IPS-20b (cell line): ENCODE measurements around the gene GRID2IP.

Experiments
- H3K27ac ChIP-seq: one replicate; pipeline ENCODE4 v1.5.1; 2013; ENCODE audit warnings: low read length
- H3K27me3 ChIP-seq: 2 replicates; pipeline ENCODE4 v1.6.1; 2013; ENCODE audit warnings: mild to moderate bottlenecking, low read length, inconsistent platforms; ENCODE audit not compliant: insufficient read depth
- H3K36me3 ChIP-seq: 2 replicates; pipeline ENCODE4 v1.6.1; 2013; ENCODE audit warnings: low read depth, mild to moderate bottlenecking, inconsistent platforms, low read length, moderate library complexity; ENCODE audit not compliant: insufficient read depth
- H3K4me1 ChIP-seq: 2 replicates; pipeline ENCODE4 v1.6.1; 2013; ENCODE audit warnings: mild to moderate bottlenecking, control low read depth, inconsistent platforms, low read length, moderate library complexity; ENCODE audit not compliant: insufficient read depth
- H3K4me3 ChIP-seq: 2 replicates; pipeline ENCODE4 v1.5.1; 2013; ENCODE audit warnings: mild to moderate bottlenecking, low read length, inconsistent platforms
- H3K9ac ChIP-seq: 2 replicates; pipeline ENCODE4 v1.6.1; 2013; ENCODE audit warnings: low read depth, mild to moderate bottlenecking, inconsistent platforms, low read length, moderate library complexity
- H3K9me3 ChIP-seq: 2 replicates; pipeline ENCODE4 v1.6.1; 2013; ENCODE audit warnings: mild to moderate bottlenecking, low read depth, low read length, inconsistent platforms; ENCODE audit not compliant: insufficient read depth

The GRID2IP gene

DNA sequence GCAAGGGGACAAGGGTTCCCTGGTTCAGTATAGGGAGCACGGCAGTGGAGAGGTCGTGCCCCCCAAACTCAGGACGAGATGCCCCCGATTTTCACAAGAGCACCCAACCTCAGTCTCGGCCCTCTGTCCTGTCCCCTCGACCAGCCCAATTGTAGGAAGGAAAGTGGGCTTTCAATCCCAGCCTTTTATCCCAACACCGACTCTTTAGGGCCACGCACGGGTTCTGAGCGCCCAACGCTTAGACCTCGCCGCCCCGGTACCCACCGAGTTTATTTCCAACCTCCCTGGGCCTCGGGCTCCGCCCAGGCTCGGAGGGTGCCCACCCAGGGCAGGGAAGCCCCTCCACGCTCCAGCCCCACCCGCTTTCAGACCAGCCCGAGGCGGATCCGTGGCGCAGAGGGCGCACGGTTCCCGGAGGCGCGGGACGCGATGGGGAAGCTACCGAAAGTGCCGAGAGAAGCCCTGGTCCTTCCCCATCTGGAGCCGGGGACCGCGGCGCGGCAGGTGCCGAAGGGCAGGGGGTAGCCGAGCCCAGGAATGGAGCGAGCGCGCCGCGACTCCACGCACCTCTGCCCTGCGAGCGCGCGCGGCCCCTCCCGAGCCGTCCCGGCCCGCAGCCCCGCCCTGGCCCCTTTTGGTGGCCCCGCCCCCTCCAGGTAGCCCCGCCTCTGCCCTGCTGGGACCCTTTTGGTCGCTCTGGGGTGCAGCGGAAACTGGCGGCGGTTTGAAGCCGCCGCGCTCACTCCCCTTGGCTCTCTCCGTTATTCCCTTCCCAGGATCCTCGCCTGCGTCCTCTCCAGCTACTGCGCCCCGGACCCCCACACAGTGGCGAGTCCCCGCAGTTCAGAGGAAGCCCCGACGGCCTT is 20.4 kb downstream of the GRID2IP start:
- no peaks in the 10 kb centered on the region for H3K36me3 ChIP-seq
- H3K4me1 ChIP-seq: 0 out of 2 replicates have a peak, but pooled peaks cover 3% of the 10 kb centered on the region
- H3K27me3 ChIP-seq: peaks cover 95% of the 10 kb centered on the region
- H3K4me3 ChIP-seq: peak overlapping the region; percentile 85
- no peak overlapping the region for H3K27ac ChIP-seq
- no peaks in the 10 kb centered on the region for H3K9me3 ChIP-seq
- H3K9ac ChIP-seq: no peak overlapping the region; the same call in 1 of the 2 replicates

DNA sequence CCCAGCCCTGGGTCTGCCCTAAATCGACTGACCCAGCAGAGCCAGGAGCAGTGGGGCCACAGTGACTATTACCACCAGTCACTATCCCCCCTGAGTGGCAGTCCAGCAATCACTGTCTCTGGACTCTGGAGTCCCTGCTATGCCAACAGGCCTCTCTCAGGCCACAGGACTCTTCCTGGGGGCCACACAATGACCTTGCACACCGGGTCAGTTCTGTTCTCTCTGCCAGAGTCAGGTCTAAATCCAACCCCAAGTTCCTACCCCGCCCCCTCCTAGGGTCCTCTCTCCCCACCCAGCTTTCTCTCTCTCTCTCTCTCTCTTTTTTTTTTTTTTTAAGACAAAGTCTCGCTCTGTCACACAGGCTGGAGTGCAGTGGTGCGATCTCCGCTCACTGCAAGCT is 21.6 kb downstream of the GRID2IP start:
- H3K9ac ChIP-seq: no peak overlapping the region
- H3K27ac ChIP-seq: no peak overlapping the region
- H3K4me3 ChIP-seq: no peak overlapping the region
- H3K36me3 ChIP-seq: no peaks in the 10 kb centered on the region
- peaks cover 92% of the 10 kb centered on the region for H3K27me3 ChIP-seq
- no peaks in the 10 kb centered on the region for H3K9me3 ChIP-seq
- H3K4me1 ChIP-seq: 0 out of 2 replicates have a peak, but pooled peaks cover 3% of the 10 kb centered on the region

DNA sequence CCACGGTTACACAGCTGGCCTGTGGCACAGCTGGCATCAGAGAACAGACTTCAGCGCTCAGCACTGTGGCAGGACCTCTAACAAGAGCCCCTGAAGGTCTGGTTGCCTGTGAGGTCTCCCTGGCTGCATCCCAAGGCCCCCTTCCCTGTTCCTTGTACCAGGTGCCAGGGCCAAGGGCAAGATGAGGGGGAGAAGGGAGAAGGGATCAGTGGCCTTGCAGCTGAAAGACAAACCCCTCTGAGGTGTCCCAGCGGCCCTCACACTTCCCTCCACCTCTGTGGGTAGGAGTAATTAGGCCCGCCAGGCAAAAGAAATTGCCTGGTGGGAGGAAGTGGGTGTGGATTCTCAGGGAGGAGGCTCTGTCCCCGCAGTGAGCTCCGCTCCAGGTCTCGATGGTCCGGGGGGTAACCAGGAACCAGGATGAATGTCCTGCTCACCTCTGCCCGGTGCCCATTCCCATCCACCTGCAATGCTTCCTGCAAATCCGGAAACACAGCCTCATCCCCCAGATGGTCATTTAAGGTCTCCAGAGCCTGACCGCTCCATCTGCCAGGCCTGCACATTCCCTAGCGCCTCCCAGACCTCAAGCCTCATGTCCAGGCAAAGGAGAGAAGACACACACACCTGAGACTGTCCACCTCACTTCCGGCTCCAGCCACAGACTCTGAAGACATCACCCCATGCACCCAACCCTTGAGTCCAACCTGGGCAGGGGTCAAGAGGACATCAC is 22.7 kb downstream of the GRID2IP start:
- H3K27ac ChIP-seq: no peak overlapping the region
- H3K4me1 ChIP-seq: 0 out of 2 replicates have a peak, but pooled peaks cover 3% of the 10 kb centered on the region
- H3K4me3 ChIP-seq: no peak overlapping the region
- no peaks in the 10 kb centered on the region for H3K9me3 ChIP-seq
- H3K36me3 ChIP-seq: no peaks in the 10 kb centered on the region
- H3K27me3 ChIP-seq: peaks cover 83% of the 10 kb centered on the region
- no peak overlapping the region for H3K9ac ChIP-seq

DNA sequence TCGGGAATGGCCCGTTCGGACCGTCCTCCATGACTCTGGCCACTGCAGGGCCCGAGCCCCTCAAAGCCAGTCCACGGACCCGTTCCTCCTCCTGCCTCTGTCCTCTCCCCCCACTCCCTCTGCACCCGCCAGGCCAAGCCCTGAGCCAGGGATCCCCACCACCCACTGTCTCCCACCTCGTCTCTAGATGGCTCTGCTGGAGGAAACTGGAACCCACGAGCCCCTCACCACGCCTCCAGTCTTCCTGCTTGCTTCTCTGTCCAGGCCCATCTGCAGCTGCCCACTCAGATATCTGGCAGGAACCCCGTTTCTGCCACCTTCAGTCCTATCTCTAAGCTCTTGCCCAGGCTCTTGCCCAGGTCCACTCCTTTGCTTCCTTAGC is 24.3 kb downstream of the GRID2IP start:
- peak overlapping the region; percentile 61; the same call in 1 of the 2 replicates for H3K4me3 ChIP-seq
- H3K27me3 ChIP-seq: peaks cover 67% of the 10 kb centered on the region
- H3K9me3 ChIP-seq: no peaks in the 10 kb centered on the region
- no peaks in the 10 kb centered on the region for H3K36me3 ChIP-seq
- H3K9ac ChIP-seq: peak overlapping the region; percentile 56; the same call in 1 of the 2 replicates
- H3K27ac ChIP-seq: no peak overlapping the region
- H3K4me1 ChIP-seq: 0 out of 2 replicates have a peak, but pooled peaks cover 3% of the 10 kb centered on the region

DNA sequence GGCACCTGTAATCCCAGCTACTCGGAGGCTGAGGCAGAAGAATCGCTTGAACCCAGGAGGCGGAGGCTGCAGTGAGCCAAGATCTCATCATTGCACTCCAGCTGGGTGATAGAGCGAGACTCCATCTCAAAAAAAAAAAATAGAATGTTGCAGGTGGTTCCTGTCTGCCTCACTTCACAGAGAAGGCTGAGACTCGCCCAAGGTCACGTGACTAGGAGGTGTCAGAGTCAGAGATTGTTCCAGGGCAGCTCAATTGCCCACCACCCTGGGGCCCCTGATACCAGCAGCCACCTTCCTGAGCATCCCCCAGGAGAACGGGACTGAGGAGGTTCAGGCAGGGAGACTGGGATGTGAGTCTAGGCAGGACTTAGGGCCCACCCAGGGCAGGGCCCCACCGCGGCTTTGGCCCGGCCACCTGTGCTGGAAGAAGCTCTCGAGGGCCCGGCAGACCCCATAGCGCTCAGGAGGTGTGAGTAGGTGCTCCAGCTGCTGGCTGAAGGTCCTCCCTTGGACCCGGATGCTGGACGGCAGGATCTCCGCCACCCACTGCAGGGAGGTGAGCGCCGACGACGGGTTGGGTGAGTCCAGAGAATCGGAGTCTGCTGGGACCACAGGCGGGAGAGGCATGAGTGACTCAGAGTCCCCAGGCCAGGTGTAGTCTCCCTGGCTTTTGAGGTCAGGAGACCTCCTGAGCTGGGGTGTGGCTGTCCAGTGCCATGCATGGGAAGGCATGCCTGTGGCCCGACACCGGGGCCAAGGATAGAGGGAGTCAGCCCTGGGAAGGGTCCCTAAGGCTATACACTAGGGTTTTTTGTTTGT is 30.9 kb downstream of the GRID2IP start:
- Histone ChIP-seq H3K27ac (no peak overlapping the region), H3K4me3 (no peak overlapping the region), H3K27me3 (0 out of 2 replicates have a peak, but pooled peaks cover under 1% of the 10 kb centered on the region), H3K36me3 (no peaks in the 10 kb centered on the region), H3K4me1 (no peaks in the 10 kb centered on the region), H3K9ac (no peak overlapping the region), H3K9me3 (no peaks in the 10 kb centered on the region)

DNA sequence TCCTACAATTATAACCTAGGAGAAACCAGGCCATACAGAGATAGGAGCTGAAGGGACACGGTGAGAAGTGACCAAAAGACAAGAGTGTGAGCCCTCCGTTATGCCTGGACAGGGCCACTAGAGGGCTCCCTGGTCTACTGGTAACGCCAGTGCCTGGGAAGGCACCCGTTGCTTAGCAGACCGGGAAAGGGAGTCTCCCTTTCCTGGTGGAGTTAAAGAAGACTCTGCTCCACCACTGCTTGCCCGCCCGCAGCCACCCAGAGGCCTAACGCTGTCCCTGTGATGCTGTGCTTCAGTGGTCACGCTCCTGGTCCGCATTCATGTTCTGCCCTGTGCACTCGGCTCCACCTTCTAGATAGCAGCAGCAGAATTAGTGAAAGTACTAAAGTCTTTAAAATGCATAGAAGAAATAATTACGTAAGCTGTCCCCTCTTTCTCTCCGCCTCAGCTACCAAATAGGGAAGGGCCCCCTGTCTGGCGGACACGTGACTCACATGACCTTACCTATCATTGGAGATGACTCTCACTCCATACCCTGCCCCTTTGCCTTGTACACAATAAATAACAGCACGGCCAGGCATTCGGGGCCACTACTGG is 34.8 kb downstream of the GRID2IP start:
- Histone ChIP-seq H3K9ac (peak overlapping the region; percentile 37; the same call in 1 of the 2 replicates), H3K27me3 (no peaks in the 10 kb centered on the region), H3K27ac (no peak overlapping the region), H3K36me3 (no peaks in the 10 kb centered on the region), H3K9me3 (no peaks in the 10 kb centered on the region), H3K4me3 (peak overlapping the region; percentile 58; the same call in 1 of the 2 replicates), H3K4me1 (no peaks in the 10 kb centered on the region)

DNA sequence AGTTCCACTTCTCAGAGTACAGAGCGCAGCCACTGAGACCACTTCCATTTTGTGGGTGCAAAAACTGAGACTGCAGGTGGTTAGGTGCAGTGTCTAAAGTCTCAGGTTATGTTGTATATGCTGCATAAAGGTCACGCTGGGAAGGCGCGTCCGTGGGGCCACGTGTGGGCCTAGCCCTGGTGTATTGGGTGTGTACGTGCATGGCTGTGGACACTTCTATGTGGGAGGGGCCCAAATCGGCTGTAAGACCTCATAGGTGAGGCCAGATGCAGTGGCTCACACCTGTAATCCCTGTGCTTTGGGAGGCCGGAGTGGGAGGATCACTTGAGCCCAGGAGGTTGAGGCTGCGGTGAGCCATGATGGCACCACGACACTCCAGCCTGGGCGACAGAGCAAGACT is 37.7 kb downstream of the GRID2IP start:
- Histone ChIP-seq H3K9me3 (no peaks in the 10 kb centered on the region), H3K27ac (no peak overlapping the region), H3K4me3 (no peak overlapping the region), H3K4me1 (no peaks in the 10 kb centered on the region), H3K36me3 (no peaks in the 10 kb centered on the region), H3K27me3 (no peaks in the 10 kb centered on the region), H3K9ac (no peak overlapping the region)

DNA sequence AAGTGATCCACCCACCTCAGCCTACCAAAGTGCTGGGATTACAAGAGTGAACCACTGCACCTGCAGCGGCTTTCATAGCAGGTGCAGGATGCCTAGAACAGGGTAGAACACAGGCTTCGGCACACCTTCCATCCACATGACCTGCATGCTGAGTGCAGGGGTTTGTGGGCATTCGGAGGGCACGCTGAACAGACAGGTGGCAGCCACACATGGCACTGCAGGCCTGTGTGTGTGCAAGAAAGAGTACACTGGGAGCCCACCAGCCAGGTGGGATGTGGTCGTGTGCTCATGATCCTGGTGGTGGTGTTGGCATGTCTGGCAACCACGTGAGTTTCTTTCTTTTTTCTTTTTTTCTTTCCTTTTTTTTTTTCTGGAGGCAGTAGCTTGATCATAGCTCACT is 38.4 kb downstream of the GRID2IP start:
- no peak overlapping the region for H3K27ac ChIP-seq
- no peak overlapping the region for H3K9ac ChIP-seq
- no peak overlapping the region for H3K4me3 ChIP-seq
- H3K27me3 ChIP-seq: no peaks in the 10 kb centered on the region
- no peaks in the 10 kb centered on the region for H3K36me3 ChIP-seq
- no peaks in the 10 kb centered on the region for H3K4me1 ChIP-seq
- H3K9me3 ChIP-seq: no peaks in the 10 kb centered on the region

DNA sequence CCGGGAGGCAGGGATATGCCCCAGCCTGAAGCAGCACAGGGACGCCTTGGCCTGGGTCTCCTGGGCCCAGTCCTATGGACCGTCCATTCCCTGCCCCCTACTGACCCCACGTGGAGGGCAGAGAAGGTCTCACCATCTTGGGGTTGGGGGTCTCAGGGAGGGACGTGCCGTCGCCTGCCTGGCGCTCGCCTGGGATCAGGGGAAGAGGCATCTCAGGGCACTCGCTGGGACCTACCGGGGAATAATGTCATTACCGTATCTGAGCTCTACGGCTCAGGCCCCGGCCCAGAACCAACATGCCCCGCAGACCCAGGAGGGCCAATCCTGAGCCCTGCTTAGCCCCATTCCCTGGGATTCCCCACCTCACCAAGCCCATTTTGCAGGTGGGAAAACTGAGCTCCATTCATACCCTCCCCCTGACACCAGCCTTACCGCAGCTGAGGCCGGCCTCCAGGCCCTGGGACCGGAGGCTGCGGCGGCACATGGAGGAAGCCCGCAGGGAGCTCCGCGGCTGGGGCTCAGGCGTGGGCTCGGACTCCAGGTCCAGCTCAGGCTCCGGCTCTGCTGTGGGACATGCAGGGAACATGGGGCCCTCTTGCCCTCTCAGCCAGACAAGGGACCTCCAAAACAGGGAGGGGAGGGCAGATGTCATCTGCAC is 40.7 kb downstream of the GRID2IP start:
- Histone ChIP-seq H3K27me3 (no peaks in the 10 kb centered on the region; the same call in 1 of the 2 replicates), H3K9me3 (no peaks in the 10 kb centered on the region)

DNA sequence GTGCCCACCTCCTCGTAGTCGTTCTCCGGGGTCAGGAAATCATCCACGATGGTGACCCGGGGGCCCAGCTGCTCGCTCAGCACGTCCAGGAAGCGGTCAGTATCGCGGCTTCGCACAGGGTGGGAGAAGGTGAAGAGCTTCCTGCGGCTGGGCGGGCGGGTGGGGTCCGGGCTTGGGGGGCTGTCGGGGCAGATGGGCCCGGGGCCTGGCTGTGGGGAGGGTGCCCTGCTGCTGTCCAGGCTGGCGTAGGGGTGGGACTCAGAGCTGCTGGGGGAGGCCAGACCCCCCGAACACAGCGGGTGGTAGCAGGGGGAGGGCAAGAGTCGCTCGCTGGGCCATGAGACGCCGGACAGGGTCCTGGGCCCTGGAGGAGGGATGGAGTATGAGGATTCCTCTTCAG is 42.3 kb downstream of the GRID2IP start:
- no peak overlapping the region for H3K9ac ChIP-seq
- H3K36me3 ChIP-seq: no peaks in the 10 kb centered on the region
- no peak overlapping the region for H3K27ac ChIP-seq
- no peaks in the 10 kb centered on the region for H3K9me3 ChIP-seq
- no peak overlapping the region for H3K4me3 ChIP-seq
- H3K4me1 ChIP-seq: no peaks in the 10 kb centered on the region
- H3K27me3 ChIP-seq: no peaks in the 10 kb centered on the region; the same call in 1 of the 2 replicates

More for the DNA sequence above, 40.7 kb downstream of the GRID2IP start:
- Histone ChIP-seq H3K9ac (no peak overlapping the region), H3K4me3 (no peak overlapping the region), H3K27ac (no peak overlapping the region), H3K4me1 (no peaks in the 10 kb centered on the region), H3K36me3 (no peaks in the 10 kb centered on the region)
